ENCODE data around the gene PRSS2. TPM values are rescaled to one million over a fixed set of nuclear protein-coding genes. Genes with fewer than 3 reads are reported as not detected.

PRSS2 gene
- total and polyA plus RNA-seq, 8 donors = 13.1 TPM; not detected in 7

- Histone ChIP-seq H3K36me3 (no peaks in the 10 kb centered on the region), H3K9me3 (no peaks in the 10 kb centered on the region), H3K4me1 (no peaks in the 10 kb centered on the region), H3K27me3 (peaks cover 0 to 20% of the 10 kb centered on the region in 2 donors), H3K27ac (no peak overlapping the region), H3K4me3 (peak overlapping the region in 1 of 2 donors; percentile 9)
- DNase-seq (no peak), ATAC-seq (no peak)
- no peak for TF ChIP-seq CTCF (IDR thresholded peaks at IDR 0.05)
- intact Hi-C loops (cut with DNase I) = no loop called here
Observed at GRCh38 chr7:142790056-142790455, 19.3 kb downstream of the PRSS2 start.

- no peak overlapping the region for H3K4me3 ChIP-seq
- H3K9me3 ChIP-seq = no peaks in the 10 kb centered on the region
- DNase-seq (no peak), ATAC-seq (no peak)
- H3K27ac ChIP-seq = no peak overlapping the region
- peaks cover 0 to 25% of the 10 kb centered on the region in 2 donors for H3K27me3 ChIP-seq
- H3K36me3 ChIP-seq = no peaks in the 10 kb centered on the region
- H3K4me1 ChIP-seq = no peaks in the 10 kb centered on the region
- TF ChIP-seq CTCF (IDR thresholded peaks at IDR 0.05) = no peak
- intact Hi-C loops (cut with DNase I) = no loop called here
Observed at GRCh38 chr7:142790555-142790954, 19.8 kb downstream of the PRSS2 start.

- Histone ChIP-seq H3K27ac (no peak overlapping the region), H3K27me3 (peaks cover 9 to 34% of the 10 kb centered on the region in 2 donors), H3K9me3 (no peaks in the 10 kb centered on the region), H3K36me3 (no peaks in the 10 kb centered on the region), H3K4me3 (no peak overlapping the region), H3K4me1 (peaks cover 0 to 3% of the 10 kb centered on the region in 2 donors)
- ATAC-seq (no peak), DNase-seq (no peak)
- intact Hi-C loops (cut with DNase I) = no loop called here
- TF ChIP-seq CTCF (IDR thresholded peaks at IDR 0.05) = no peak
Observed at GRCh38 chr7:142791502-142791901, 20.7 kb downstream of the PRSS2 start.

- Histone ChIP-seq H3K4me3 (no peak overlapping the region), H3K27me3 (peaks cover 16 to 41% of the 10 kb centered on the region in 2 donors), H3K27ac (no peak overlapping the region), H3K4me1 (peaks cover 1 to 9% of the 10 kb centered on the region in 2 donors), H3K9me3 (no peaks in the 10 kb centered on the region), H3K36me3 (no peaks in the 10 kb centered on the region)
- TF ChIP-seq CTCF (IDR thresholded peaks at IDR 0.05) = no peak
- intact Hi-C loops (cut with DNase I) = no loop called here
- DNase-seq = no peak
- ATAC-seq = no peak
Observed at GRCh38 chr7:142792129-142792528, 21.4 kb downstream of the PRSS2 start.

GRCh38 chr7:142792593-142792992 is 21.8 kb downstream of the PRSS2 start:
- peaks cover 6 to 14% of the 10 kb centered on the region in 2 donors for H3K4me1 ChIP-seq
- no peaks in the 10 kb centered on the region for H3K9me3 ChIP-seq
- H3K4me3 ChIP-seq = no peak overlapping the region
- intact Hi-C loops (cut with DNase I) = no loop called here
- TF ChIP-seq CTCF (IDR thresholded peaks at IDR 0.05) = no peak
- no peak for DNase-seq
- ATAC-seq = no peak
- no peaks in the 10 kb centered on the region for H3K36me3 ChIP-seq
- peaks cover 20 to 45% of the 10 kb centered on the region in 2 donors for H3K27me3 ChIP-seq
- no peak overlapping the region for H3K27ac ChIP-seq
